H1 (cell line): ENCODE results near the gene SLC16A11. TPM values are rescaled to one million over a fixed set of nuclear protein-coding genes. Genes with fewer than 3 reads are reported as not detected.

Experiments
- polyA plus RNA-seq, 7 experiments: library from polyadenylated mRNA; depleted of rRNA in 3 of 7; stranded (reverse) in 5 of 7; unstranded in 2 of 7; fragments of >200 nt in 5 of 7; fragments of 200-250 nt in 2 of 7; gene quantifications; 1 replicate in 5 of 7; 2 replicates in 1 of 7; 4 replicates in 1 of 7; pipeline versions ENCODE4 v1.2.1 to v1.2.3, GENCODE V29; 2011 to 2013; ENCODE audit warnings: missing spikeins in 2 of 7, mixed read lengths in 2 of 7
- total RNA-seq: library from RNA; stranded (reverse); fragmentation: NEBNext Ultra II Directional; extraction: Animal tissue kit (Norgen Biotek cat#: 25700); gene quantifications from 2 replicates; pipeline ENCODE4 v1.2.1, GENCODE V29; 2021
- TF ChIP-seq, protein P1 (sequence below), 3 experiments: IDR thresholded peaks; 1 replicate in 2 of 3; 2 replicates in 1 of 3; pipeline versions ENCODE4 v1.5.1 to v1.6.1; 2011; ENCODE audit warnings: low read length in 3 of 3, mild to moderate bottlenecking in 3 of 3, inconsistent platforms in 2 of 3, low read depth in 1 of 3, moderate library complexity in 1 of 3; ENCODE audit not compliant: insufficient read depth in 1 of 3; ENCODE audit errors: control extremely low read depth in 1 of 3

SLC16A11 gene
- total and polyA plus RNA-seq, 2 of the 8 experiments (the other 6 are each of a cell fraction or from before 2014, with no cell fraction given) = 0.35 to 0.39 TPM

DNA sequence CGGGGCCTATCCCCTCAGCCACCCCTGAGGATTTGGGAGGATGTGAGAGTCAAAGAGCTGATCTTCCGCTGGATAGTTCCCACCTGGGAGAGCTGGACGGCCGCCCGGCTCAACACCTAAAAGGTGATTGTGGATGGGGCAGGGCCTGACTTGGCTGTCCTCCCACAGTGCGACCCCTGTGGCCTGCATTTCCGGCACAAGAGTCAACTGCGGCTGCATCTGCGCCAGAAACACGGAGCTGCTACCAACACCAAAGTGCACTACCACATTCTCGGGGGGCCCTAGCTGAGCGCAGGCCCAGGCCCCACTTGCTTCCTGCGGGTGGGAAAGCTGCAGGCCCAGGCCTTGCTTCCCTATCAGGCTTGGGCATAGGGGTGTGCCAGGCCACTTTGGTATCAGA is 16.6 kb downstream of the SLC16A11 start (continued):
- TF ChIP-seq, protein P1, sequence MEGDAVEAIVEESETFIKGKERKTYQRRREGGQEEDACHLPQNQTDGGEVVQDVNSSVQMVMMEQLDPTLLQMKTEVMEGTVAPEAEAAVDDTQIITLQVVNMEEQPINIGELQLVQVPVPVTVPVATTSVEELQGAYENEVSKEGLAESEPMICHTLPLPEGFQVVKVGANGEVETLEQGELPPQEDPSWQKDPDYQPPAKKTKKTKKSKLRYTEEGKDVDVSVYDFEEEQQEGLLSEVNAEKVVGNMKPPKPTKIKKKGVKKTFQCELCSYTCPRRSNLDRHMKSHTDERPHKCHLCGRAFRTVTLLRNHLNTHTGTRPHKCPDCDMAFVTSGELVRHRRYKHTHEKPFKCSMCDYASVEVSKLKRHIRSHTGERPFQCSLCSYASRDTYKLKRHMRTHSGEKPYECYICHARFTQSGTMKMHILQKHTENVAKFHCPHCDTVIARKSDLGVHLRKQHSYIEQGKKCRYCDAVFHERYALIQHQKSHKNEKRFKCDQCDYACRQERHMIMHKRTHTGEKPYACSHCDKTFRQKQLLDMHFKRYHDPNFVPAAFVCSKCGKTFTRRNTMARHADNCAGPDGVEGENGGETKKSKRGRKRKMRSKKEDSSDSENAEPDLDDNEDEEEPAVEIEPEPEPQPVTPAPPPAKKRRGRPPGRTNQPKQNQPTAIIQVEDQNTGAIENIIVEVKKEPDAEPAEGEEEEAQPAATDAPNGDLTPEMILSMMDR (IDR thresholded peaks at IDR 0.05; ENCODE audit: control extremely low read depth in 1 of 3, insufficient read depth in 1 of 3, low read depth in 1 of 3, low read length in 3 of 3) = no peak
- TF ChIP-seq, all 59 proteins: peak for 0
